Endothelial cell of umbilical vein (primary cell): ENCODE results near the gene CHTF8. TPM values are rescaled to one million over a fixed set of nuclear protein-coding genes. Genes with fewer than 3 reads are reported as not detected.

ENCODE experiments used
- BruUV-seq: library from RNA; stranded (reverse); fragments of 400-500 nt; replicated peaks from 2 replicates; lab custom pipeline; 2021; lab: Mats Ljungman, UMichigan
- CTCF ChIA-PET: fragments of 300-600, 350-600 bp; sonication (Branson Sonifier 250); formaldehyde crosslinking; loops from one replicate; lab custom pipeline; 2021; ENCODE audit warnings: antibody characterized with exemption, inconsistent platforms; lab: Charles Lee
- POLR2A ChIA-PET: fragments of 300-600, 350-600 bp; sonication (Branson Sonifier 250); formaldehyde crosslinking; loops from one replicate; lab custom pipeline; 2021; ENCODE audit warnings: antibody characterized with exemption, inconsistent platforms; lab: Charles Lee
- DNase-seq: peaks from one replicate; pipeline ENCODE4 v3.0.0-alpha.2; 2011; ENCODE audit warnings: low read depth, low spot score
- FAIRE-seq: peaks from 2 replicates; lab custom pipeline; 2011; peaks lifted over from hg19 to GRCh38; lab: Jason Lieb, UNC
- H2AFZ ChIP-seq: 2 replicates; pipeline ENCODE4 v1.6.0; 2012; ENCODE audit warnings: low read depth, low read length, control low read depth, inconsistent platforms
- H3K27ac ChIP-seq: 2 replicates; pipeline ENCODE4 v1.5.1; 2011; ENCODE audit warnings: low read depth, mild to moderate bottlenecking, control low read depth, low read length, moderate library complexity; ENCODE audit not compliant: insufficient read depth
- H3K27me3 ChIP-seq, 2 experiments: 2 replicates each; pipeline versions ENCODE4 v1.6.0 to v1.6.1; 2011; ENCODE audit warnings: low read length in 2 of 2, mixed read lengths in 1 of 2; ENCODE audit not compliant: control insufficient read depth in 2 of 2, insufficient read depth in 2 of 2
- H3K36me3 ChIP-seq, 2 experiments: 2 replicates in 1 of 2; 3 replicates in 1 of 2; pipeline ENCODE4 v1.5.1; 2011; ENCODE audit warnings: low read length in 2 of 2, mild to moderate bottlenecking in 1 of 2, moderate library complexity in 1 of 2; ENCODE audit not compliant: control insufficient read depth in 2 of 2, insufficient read depth in 2 of 2; ENCODE audit errors: extremely low read depth in 1 of 2
- H3K4me1 ChIP-seq: 3 replicates; pipeline ENCODE4 v1.5.1; 2011; ENCODE audit warnings: mild to moderate bottlenecking, low read length; ENCODE audit not compliant: control insufficient read depth, insufficient read depth; ENCODE audit errors: extremely low read depth
- H3K4me2 ChIP-seq: 2 replicates; pipeline ENCODE4 v1.6.1; 2011; ENCODE audit warnings: low read length, control low read depth, mixed read lengths; ENCODE audit not compliant: insufficient read depth
- H3K4me3 ChIP-seq, 3 experiments: fragments of 200-600 bp in 1 of 3; sonication (generic), shearing (Covaris generic) in 1 of 3; replicated peaks in 1 of 3; 2 replicates each; pipeline ENCODE4 v1.5.1; 2011 to 2016; ENCODE audit warnings: control low read depth in 3 of 3, low read length in 3 of 3, mild to moderate bottlenecking in 2 of 3, inconsistent platforms in 1 of 3, low read depth in 1 of 3, moderate library complexity in 1 of 3; ENCODE audit not compliant: insufficient read depth in 1 of 3
- H3K79me2 ChIP-seq: 2 replicates; pipeline ENCODE4 v1.6.0; 2012; ENCODE audit warnings: low read length, inconsistent platforms; ENCODE audit not compliant: control insufficient read depth, insufficient read depth
- H3K9ac ChIP-seq: replicated peaks from 2 replicates; pipeline ENCODE3; 2011; ENCODE audit warnings: low read length, control low read depth; ENCODE audit not compliant: insufficient read depth; ENCODE audit errors: extremely low read depth
- H3K9me1 ChIP-seq: replicated peaks from 3 replicates; pipeline ENCODE4 v1.6.0; 2011; ENCODE audit warnings: mild to moderate bottlenecking, low read length; ENCODE audit not compliant: control insufficient read depth, insufficient read depth; ENCODE audit errors: extremely low read depth
- H3K9me3 ChIP-seq: replicated peaks from 2 replicates; pipeline ENCODE4 v1.5.1; 2012; ENCODE audit warnings: low read length, inconsistent platforms; ENCODE audit not compliant: control insufficient read depth, insufficient read depth
- H4K20me1 ChIP-seq: replicated peaks from 2 replicates; pipeline ENCODE3; 2011; ENCODE audit warnings: mild to moderate bottlenecking, low read length; ENCODE audit not compliant: control insufficient read depth, insufficient read depth; ENCODE audit errors: extremely low read depth
- EZH2 ChIP-seq: IDR thresholded peaks from 2 replicates; pipeline ENCODE4 v1.6.1; 2012; ENCODE audit warnings: borderline replicate concordance, low read depth, mild to moderate bottlenecking, moderate library complexity, low read length, inconsistent platforms; ENCODE audit not compliant: severe bottlenecking
- FOS ChIP-seq: IDR thresholded peaks from 2 replicates; pipeline ENCODE4 v1.6.1; 2011; ENCODE audit warnings: mild to moderate bottlenecking, low read length, moderate library complexity, borderline replicate concordance; ENCODE audit not compliant: insufficient read depth
- GATA2 ChIP-seq: IDR thresholded peaks from 2 replicates; pipeline ENCODE4 v1.7.0; 2011; ENCODE audit warnings: low read depth, mild to moderate bottlenecking, moderate library complexity, mixed read lengths, low read length; ENCODE audit not compliant: insufficient read length, insufficient read depth
- JUN ChIP-seq: IDR thresholded peaks from 2 replicates; pipeline ENCODE4 v1.6.1; 2011; ENCODE audit warnings: borderline replicate concordance, low read depth; ENCODE audit not compliant: insufficient read length, insufficient read depth
- MYC ChIP-seq: IDR thresholded peaks from one replicate; pipeline ENCODE4 v1.6.1; 2011; ENCODE audit warnings: mild to moderate bottlenecking, low read depth, low read length
- POLR2A ChIP-seq: IDR thresholded peaks from 2 replicates; pipeline ENCODE4 v1.6.1; 2012; ENCODE audit warnings: low read depth, mild to moderate bottlenecking, control low read depth, low read length
- POLR2AphosphoS5 ChIP-seq: IDR thresholded peaks from 2 replicates; pipeline ENCODE4 v1.6.1; 2012; ENCODE audit warnings: low read depth, mild to moderate bottlenecking, control low read depth, low read length, moderate library complexity; ENCODE audit not compliant: insufficient read depth
- dilution Hi-C: fragments of 300-500 bp; cut with MboI; formaldehyde crosslinking; loops from one replicate; pipeline ENCODE4 v1.15.0; 2019; ENCODE audit warnings: low sequenced_read_pairs; ENCODE audit not compliant: extremely low pct_ligation_motif_present
- intact Hi-C: fragments of 100-400 bp; cut with micrococcal nuclease; formaldehyde crosslinking; loops from one replicate; pipeline ENCODE4 v1.10.0; 2022
- polyA plus RNA-seq, 4 experiments: library from polyadenylated mRNA; depleted of rRNA in 3 of 4; stranded (reverse) in 3 of 4; unstranded in 1 of 4; fragments of >200 nt; gene quantifications; 2 replicates each; pipeline versions ENCODE4 v1.2.1 to v1.2.3, GENCODE V29; 2011 to 2012; ENCODE audit warnings: missing spikeins in 1 of 4
- small RNA-seq: library from RNA; depleted of rRNA; stranded (forward); fragments of <200 nt; gene quantifications from one replicate; pipeline ENCODE3, GENCODE V24; 2012; ENCODE audit warnings: low replicate concordance, low read depth; ENCODE audit not compliant: insufficient read depth, insufficient read length
- total RNA-seq: library from RNA; stranded (reverse); gene quantifications from 2 replicates; pipeline ENCODE4 v1.2.3, GENCODE V29; 2021
- TF ChIP-seq, protein P1 (sequence below): IDR thresholded peaks from 2 replicates; pipeline ENCODE4 v1.6.1; 2011; ENCODE audit not compliant: insufficient read depth, insufficient read length
- TF ChIP-seq, protein P2 (sequence below), 2 donors: IDR thresholded peaks; 1 replicate in 1 of 2; 2 replicates in 1 of 2; pipeline ENCODE4 v1.5.1; 2011; ENCODE audit warnings: low read length in 2 of 2, mild to moderate bottlenecking in 2 of 2, moderate library complexity in 2 of 2, control low read depth in 1 of 2, inconsistent platforms in 1 of 2, low read depth in 1 of 2; ENCODE audit not compliant: insufficient read depth in 1 of 2; ENCODE audit errors: extremely low read depth in 1 of 2

Gene CHTF8
- total and polyA plus RNA-seq, 2 donors (not counting 3 experiments of a cell fraction or from before 2014, with no cell fraction given), result 128 to 131 TPM

DNA sequence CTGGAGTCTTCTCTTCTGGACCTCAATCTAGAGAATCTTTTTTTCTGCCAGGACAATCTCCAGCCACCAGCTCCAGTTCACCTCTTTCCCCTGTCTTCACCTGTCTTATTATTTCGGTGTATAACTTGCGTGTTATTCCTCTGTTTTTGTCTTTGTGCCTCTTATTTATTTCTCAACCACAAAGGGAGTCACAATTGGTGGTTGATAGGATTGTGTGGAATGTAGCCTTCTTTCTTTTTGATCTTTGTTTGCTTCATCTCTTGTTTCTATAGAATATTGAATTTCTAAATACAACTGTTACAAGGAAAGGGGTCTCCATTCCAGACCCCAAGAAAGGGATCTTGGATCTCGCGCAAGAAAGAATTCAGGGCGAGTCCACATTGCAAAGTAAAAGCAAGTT is 62.9 kb downstream of the CHTF8 start:
- Histone ChIP-seq H3K9me1 (no peaks in the 10 kb centered on the region), H2AFZ (no peak overlapping the region), H4K20me1 (no peaks in the 10 kb centered on the region), H3K4me2 (no peak overlapping the region), H3K79me2 (no peaks in the 10 kb centered on the region), H3K27me3 (no peaks in the 10 kb centered on the region), H3K27ac (no peak overlapping the region), H3K4me3 (no peak overlapping the region), H3K36me3 (no peaks in the 10 kb centered on the region), H3K9ac (no peak overlapping the region), H3K4me1 (peaks cover 3% of the 10 kb centered on the region), H3K9me3 (no peaks in the 10 kb centered on the region)
- TF ChIP-seq GATA2, result no peak
- TF ChIP-seq, protein P1, sequence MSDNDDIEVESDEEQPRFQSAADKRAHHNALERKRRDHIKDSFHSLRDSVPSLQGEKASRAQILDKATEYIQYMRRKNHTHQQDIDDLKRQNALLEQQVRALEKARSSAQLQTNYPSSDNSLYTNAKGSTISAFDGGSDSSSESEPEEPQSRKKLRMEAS, result no peak
- TF ChIP-seq MYC, result no peak
- TF ChIP-seq, protein P2, sequence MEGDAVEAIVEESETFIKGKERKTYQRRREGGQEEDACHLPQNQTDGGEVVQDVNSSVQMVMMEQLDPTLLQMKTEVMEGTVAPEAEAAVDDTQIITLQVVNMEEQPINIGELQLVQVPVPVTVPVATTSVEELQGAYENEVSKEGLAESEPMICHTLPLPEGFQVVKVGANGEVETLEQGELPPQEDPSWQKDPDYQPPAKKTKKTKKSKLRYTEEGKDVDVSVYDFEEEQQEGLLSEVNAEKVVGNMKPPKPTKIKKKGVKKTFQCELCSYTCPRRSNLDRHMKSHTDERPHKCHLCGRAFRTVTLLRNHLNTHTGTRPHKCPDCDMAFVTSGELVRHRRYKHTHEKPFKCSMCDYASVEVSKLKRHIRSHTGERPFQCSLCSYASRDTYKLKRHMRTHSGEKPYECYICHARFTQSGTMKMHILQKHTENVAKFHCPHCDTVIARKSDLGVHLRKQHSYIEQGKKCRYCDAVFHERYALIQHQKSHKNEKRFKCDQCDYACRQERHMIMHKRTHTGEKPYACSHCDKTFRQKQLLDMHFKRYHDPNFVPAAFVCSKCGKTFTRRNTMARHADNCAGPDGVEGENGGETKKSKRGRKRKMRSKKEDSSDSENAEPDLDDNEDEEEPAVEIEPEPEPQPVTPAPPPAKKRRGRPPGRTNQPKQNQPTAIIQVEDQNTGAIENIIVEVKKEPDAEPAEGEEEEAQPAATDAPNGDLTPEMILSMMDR (IDR thresholded peaks at IDR 0.05; ENCODE audit: extremely low read depth in 1 of 2, insufficient read depth in 1 of 2, low read depth in 1 of 2, low read length in 2 of 2), result no peak
- no peak for TF ChIP-seq FOS
- no peak for TF ChIP-seq EZH2
- TF ChIP-seq POLR2A, result no peak
- no peak for TF ChIP-seq JUN
- no peak for TF ChIP-seq POLR2AphosphoS5
- no TSS peak for BruUV-seq
- ChIA-PET POLR2A (no interaction called here), CTCF (no interaction called here)
- intact Hi-C loops, result no loop called here
- DNase-seq (no peak), FAIRE-seq (no peak)
- dilution Hi-C loops, result no loop called here

Small RNA genes lying within 50 kb of the gene (small RNA-seq; reads per million reads assigned to genes)
- 1.3 reads per million for gene RNU6-22P

Other genes with a start within 250 kb of the CHTF8 start
- gene HAS3, start 26.9 kb downstream of the CHTF8 start, total RNA-seq, result 1.8 TPM in 2 replicates
- gene HAS3, start 26.9 kb downstream of the CHTF8 start, polyA plus RNA-seq, result 1.5 and 2.3 TPM in 2 replicates
- 56.1 and 60.2 TPM in 2 replicates for gene UTP4, start 61 bp upstream of the CHTF8 start, total RNA-seq
- gene UTP4, start 61 bp upstream of the CHTF8 start, polyA plus RNA-seq, result 59.5 and 67.2 TPM in 2 replicates
- 73.7 and 76.2 TPM in 2 replicates for gene SNTB2, start 54.6 kb upstream of the CHTF8 start, total RNA-seq
- gene SNTB2, start 54.6 kb upstream of the CHTF8 start, polyA plus RNA-seq, result 19.4 and 24.9 TPM in 2 replicates
- gene VPS4A, start 178.8 kb upstream of the CHTF8 start, total RNA-seq, result 34.8 and 37.1 TPM in 2 replicates
- gene VPS4A, start 178.8 kb upstream of the CHTF8 start, polyA plus RNA-seq, result 20.9 and 22.3 TPM in 2 replicates
- gene PDF, start 198.0 kb upstream of the CHTF8 start, total RNA-seq, result 13.3 and 16.7 TPM in 2 replicates
- 12.1 and 13.1 TPM in 2 replicates for gene PDF, start 198.0 kb upstream of the CHTF8 start, polyA plus RNA-seq
- 25.1 and 31.6 TPM in 2 replicates for gene COG8, start 207.0 kb upstream of the CHTF8 start, total RNA-seq
- 29.0 and 33.2 TPM in 2 replicates for gene COG8, start 207.0 kb upstream of the CHTF8 start, polyA plus RNA-seq
- gene NIP7, start 207.2 kb upstream of the CHTF8 start, total RNA-seq, result 40.9 and 46.8 TPM in 2 replicates
- 8.1 and 8.8 TPM in 2 replicates for gene NIP7, start 207.2 kb upstream of the CHTF8 start, polyA plus RNA-seq
- 0.37 and 1.2 TPM in 2 replicates for gene TMED6, start 219.2 kb upstream of the CHTF8 start, total RNA-seq
- gene TMED6, start 219.2 kb upstream of the CHTF8 start, polyA plus RNA-seq, result not detected in 2 replicates